ENCODE measurements around the gene ANO1.
A peak's percentile ranks its signal among the peaks of the same experiment; 100 is the strongest.

Gene ANO1

GRCh38 chr11:70113801-70114200, 35.7 kb downstream of the ANO1 start:
- FAIRE-seq (no peak), DNase-seq (ENCODE audit: insufficient read length, low spot score) (no peak)
- TF ChIP-seq POLR2A (IDR thresholded peaks at IDR 0.05; ENCODE audit: low read depth, low read length): no peak

GRCh38 chr11:70115778-70116177, 37.7 kb downstream of the ANO1 start:
- no peak for TF ChIP-seq POLR2A (IDR thresholded peaks at IDR 0.05; ENCODE audit: low read depth, low read length)
- DNase-seq (ENCODE audit: insufficient read length, low spot score): no peak
- no peak for FAIRE-seq

GRCh38 chr11:70116386-70117065, 38.4 kb downstream of the ANO1 start:
- FAIRE-seq: no peak

GRCh38 chr11:70117567-70118145, 39.5 kb downstream of the ANO1 start:
- no peak for FAIRE-seq
- no peak for TF ChIP-seq POLR2A (IDR thresholded peaks at IDR 0.05; ENCODE audit: low read depth, low read length)
- DNase-seq (ENCODE audit: insufficient read length, low spot score): no peak

More at GRCh38 chr11:70116386-70117065, 38.4 kb downstream of the ANO1 start:
- no peak for DNase-seq (ENCODE audit: insufficient read length, low spot score)
- TF ChIP-seq POLR2A (IDR thresholded peaks at IDR 0.05; ENCODE audit: low read depth, low read length): no peak

GRCh38 chr11:70118642-70119041, 40.5 kb downstream of the ANO1 start:
- TF ChIP-seq POLR2A (IDR thresholded peaks at IDR 0.05; ENCODE audit: low read depth, low read length): no peak
- no peak for FAIRE-seq

GRCh38 chr11:70119502-70119901, 41.4 kb downstream of the ANO1 start:
- FAIRE-seq (no peak), DNase-seq (ENCODE audit: insufficient read length, low spot score) (no peak)
- no peak for TF ChIP-seq POLR2A (IDR thresholded peaks at IDR 0.05; ENCODE audit: low read depth, low read length)

More at GRCh38 chr11:70118642-70119041, 40.5 kb downstream of the ANO1 start:
- no peak for DNase-seq (ENCODE audit: insufficient read length, low spot score)

GRCh38 chr11:70120674-70121073, 42.6 kb downstream of the ANO1 start:
- FAIRE-seq: no peak
- DNase-seq (ENCODE audit: insufficient read length, low spot score): no peak
- TF ChIP-seq POLR2A (IDR thresholded peaks at IDR 0.05; ENCODE audit: low read depth, low read length): no peak

GRCh38 chr11:70122490-70123198, 44.5 kb downstream of the ANO1 start:
- no peak for TF ChIP-seq POLR2A (IDR thresholded peaks at IDR 0.05; ENCODE audit: low read depth, low read length)

GRCh38 chr11:70123711-70124110, 45.6 kb downstream of the ANO1 start:
- FAIRE-seq: no peak

More at GRCh38 chr11:70122490-70123198, 44.5 kb downstream of the ANO1 start:
- DNase-seq (ENCODE audit: insufficient read length, low spot score): no peak
- no peak for FAIRE-seq

GRCh38 chr11:70124321-70125000, 46.3 kb downstream of the ANO1 start:
- DNase-seq (ENCODE audit: insufficient read length, low spot score): no peak
- no peak for TF ChIP-seq POLR2A (IDR thresholded peaks at IDR 0.05; ENCODE audit: low read depth, low read length)
- FAIRE-seq: no peak

More at GRCh38 chr11:70123711-70124110, 45.6 kb downstream of the ANO1 start:
- TF ChIP-seq POLR2A (IDR thresholded peaks at IDR 0.05; ENCODE audit: low read depth, low read length): no peak
- no peak for DNase-seq (ENCODE audit: insufficient read length, low spot score)

- no peak for TF ChIP-seq POLR2A (IDR thresholded peaks at IDR 0.05; ENCODE audit: low read depth, low read length)
- DNase-seq (ENCODE audit: insufficient read length, low spot score): no peak
- FAIRE-seq: no peak
Measured at GRCh38 chr11:70126494-70126893, 48.4 kb downstream of the ANO1 start.

GRCh38 chr11:70127653-70128434, 49.7 kb downstream of the ANO1 start:
- no peak for DNase-seq (ENCODE audit: insufficient read length, low spot score)
- TF ChIP-seq POLR2A (IDR thresholded peaks at IDR 0.05; ENCODE audit: low read depth, low read length): no peak
- no peak for FAIRE-seq

- DNase-seq (ENCODE audit: insufficient read length, low spot score): peak; percentile 94
- FAIRE-seq: no peak
- TF ChIP-seq POLR2A (IDR thresholded peaks at IDR 0.05; ENCODE audit: low read depth, low read length): no peak
Measured at GRCh38 chr11:70128435-70128906, 50.4 kb downstream of the ANO1 start.
